ENCODE measurements around the gene VWA3A.

The VWA3A gene

GRCh38 chr16:22065252-22065651 lies 27.1 kb upstream of the VWA3A start:
- Histone ChIP-seq H3K27ac (ENCODE audit: low read depth, low read length) (no peak overlapping the region), H3K36me3 (ENCODE audit: control insufficient read depth, insufficient read depth, low read length) (no peaks in the 10 kb centered on the region), H3K4me1 (ENCODE audit: control insufficient read depth, insufficient read depth, low read length) (peaks cover 5% of the 10 kb centered on the region; the same call in 1 of the 2 replicates), H3K4me3 (ENCODE audit: low read depth, low read length) (no peak overlapping the region), H3K27me3 (ENCODE audit: control insufficient read depth, insufficient read depth, low read length) (no peaks in the 10 kb centered on the region), H3K9ac (ENCODE audit: low read length) (no peak overlapping the region), H3K9me3 (ENCODE audit: control insufficient read depth, insufficient read depth, low read depth, low read length) (peaks cover 13% of the 10 kb centered on the region)

DNA sequence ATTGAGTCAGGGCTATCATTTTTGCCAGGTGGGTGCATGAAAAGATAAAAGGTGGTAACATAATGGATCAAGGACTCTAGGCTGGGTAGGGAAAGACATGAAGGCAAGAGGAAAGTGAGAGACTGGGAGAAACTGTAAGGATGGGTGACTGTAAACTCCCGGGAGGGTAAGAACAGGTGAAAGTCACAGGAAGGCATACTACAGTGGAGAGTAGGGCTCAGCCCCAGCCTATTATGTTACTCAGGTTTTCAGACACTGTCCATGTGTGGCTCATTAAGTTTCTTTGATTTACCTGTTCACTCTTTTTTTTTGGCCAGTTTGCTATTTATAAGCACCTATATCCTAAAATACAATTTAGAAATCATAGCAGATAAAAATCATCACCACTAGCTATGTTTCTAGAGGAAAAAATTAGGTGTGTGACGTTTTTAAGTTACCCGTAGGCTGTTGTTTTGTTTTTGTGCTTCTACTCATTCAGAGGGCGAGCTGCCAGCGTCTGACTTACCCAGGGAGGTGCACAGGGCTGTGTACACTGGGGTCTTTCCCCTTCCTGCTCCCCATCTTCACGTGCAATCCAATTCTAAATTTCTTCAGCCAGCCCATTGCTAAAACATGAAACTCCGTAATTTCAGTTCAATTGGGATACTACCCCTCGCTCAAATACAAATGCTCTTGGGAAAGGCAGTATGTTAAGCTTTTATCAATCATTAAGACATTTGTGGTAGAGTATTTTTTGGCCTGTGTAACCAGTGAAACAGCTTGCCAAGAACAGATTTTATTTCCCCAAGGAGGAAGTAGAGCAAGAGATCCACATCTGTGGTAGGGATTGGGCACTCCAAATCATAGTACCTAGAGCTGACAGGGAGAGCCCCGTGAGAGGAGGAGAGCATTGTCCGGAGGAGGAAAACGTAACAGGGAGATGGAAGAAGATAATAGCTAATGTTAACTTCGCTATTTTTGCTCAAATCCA lies 21.7 kb upstream of the VWA3A start:
- Histone ChIP-seq H3K4me3 (ENCODE audit: low read depth, low read length) (no peak overlapping the region), H3K9ac (ENCODE audit: low read length) (no peak overlapping the region), H3K36me3 (ENCODE audit: control insufficient read depth, insufficient read depth, low read length) (no peaks in the 10 kb centered on the region), H3K27me3 (ENCODE audit: control insufficient read depth, insufficient read depth, low read length) (no peaks in the 10 kb centered on the region), H3K9me3 (ENCODE audit: control insufficient read depth, insufficient read depth, low read depth, low read length) (peaks cover 13% of the 10 kb centered on the region), H3K27ac (ENCODE audit: low read depth, low read length) (no peak overlapping the region), H3K4me1 (ENCODE audit: control insufficient read depth, insufficient read depth, low read length) (no peaks in the 10 kb centered on the region)

GRCh38 chr16:22071331-22071910 lies 20.9 kb upstream of the VWA3A start:
- no peaks in the 10 kb centered on the region for H3K36me3 ChIP-seq (ENCODE audit: control insufficient read depth, insufficient read depth, low read length)
- no peaks in the 10 kb centered on the region for H3K4me1 ChIP-seq (ENCODE audit: control insufficient read depth, insufficient read depth, low read length)
- H3K4me3 ChIP-seq (ENCODE audit: low read depth, low read length) = no peak overlapping the region
- peaks cover 9% of the 10 kb centered on the region for H3K9me3 ChIP-seq (ENCODE audit: control insufficient read depth, insufficient read depth, low read depth, low read length)
- H3K9ac ChIP-seq (ENCODE audit: low read length) = no peak overlapping the region
- H3K27me3 ChIP-seq (ENCODE audit: control insufficient read depth, insufficient read depth, low read length) = no peaks in the 10 kb centered on the region
- H3K27ac ChIP-seq (ENCODE audit: low read depth, low read length) = no peak overlapping the region

DNA sequence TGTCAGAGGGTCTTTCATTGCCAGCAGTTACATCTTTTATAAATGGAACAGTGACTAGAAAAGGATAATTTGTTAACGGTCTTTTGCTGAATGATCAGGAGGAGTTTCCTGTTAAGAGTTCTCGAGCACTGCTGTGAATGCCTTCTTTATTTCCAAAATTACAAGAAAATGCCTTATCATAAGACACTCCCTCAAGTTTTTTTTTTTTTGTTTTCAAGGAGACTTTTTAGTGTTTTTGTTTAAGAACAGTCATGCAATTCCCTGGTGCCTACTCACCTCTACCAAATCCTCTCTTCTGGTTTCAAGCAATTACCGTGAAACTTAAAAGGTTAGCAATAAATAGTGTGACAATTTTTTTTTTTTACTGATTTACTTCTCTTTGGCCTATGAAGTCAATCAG lies 19.0 kb upstream of the VWA3A start:
- H3K9me3 ChIP-seq (ENCODE audit: control insufficient read depth, insufficient read depth, low read depth, low read length) = no peaks in the 10 kb centered on the region
- no peaks in the 10 kb centered on the region for H3K27me3 ChIP-seq (ENCODE audit: control insufficient read depth, insufficient read depth, low read length)
- no peaks in the 10 kb centered on the region for H3K4me1 ChIP-seq (ENCODE audit: control insufficient read depth, insufficient read depth, low read length)
- no peak overlapping the region for H3K9ac ChIP-seq (ENCODE audit: low read length)
- no peak overlapping the region for H3K27ac ChIP-seq (ENCODE audit: low read depth, low read length)
- no peak overlapping the region for H3K4me3 ChIP-seq (ENCODE audit: low read depth, low read length)
- H3K36me3 ChIP-seq (ENCODE audit: control insufficient read depth, insufficient read depth, low read length) = no peaks in the 10 kb centered on the region

GRCh38 chr16:22075043-22075757 lies 17.1 kb upstream of the VWA3A start:
- H3K9me3 ChIP-seq (ENCODE audit: control insufficient read depth, insufficient read depth, low read depth, low read length) = no peaks in the 10 kb centered on the region
- H3K9ac ChIP-seq (ENCODE audit: low read length) = no peak overlapping the region
- H3K36me3 ChIP-seq (ENCODE audit: control insufficient read depth, insufficient read depth, low read length) = no peaks in the 10 kb centered on the region
- H3K4me1 ChIP-seq (ENCODE audit: control insufficient read depth, insufficient read depth, low read length) = no peaks in the 10 kb centered on the region
- H3K27ac ChIP-seq (ENCODE audit: low read depth, low read length) = no peak overlapping the region
- no peaks in the 10 kb centered on the region for H3K27me3 ChIP-seq (ENCODE audit: control insufficient read depth, insufficient read depth, low read length)
- H3K4me3 ChIP-seq (ENCODE audit: low read depth, low read length) = no peak overlapping the region

DNA sequence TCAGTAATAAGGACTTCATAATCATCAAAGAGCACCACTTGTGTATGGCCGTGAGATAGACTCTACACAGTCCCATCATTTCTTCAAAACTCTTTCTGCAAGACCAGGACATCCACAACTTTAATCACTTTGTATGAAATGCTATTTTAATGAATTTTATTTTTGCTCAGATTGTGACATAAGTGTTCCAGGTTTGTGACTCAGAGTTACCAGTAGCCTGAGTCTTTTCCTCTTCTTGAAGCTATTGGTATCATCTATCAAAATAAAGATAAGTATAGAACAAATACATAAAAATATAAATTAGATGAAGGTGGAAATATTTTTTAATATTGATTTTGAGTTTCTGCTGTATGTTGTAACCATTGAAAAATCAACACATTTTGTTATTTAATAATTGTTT lies 16.6 kb upstream of the VWA3A start:
- H3K36me3 ChIP-seq (ENCODE audit: control insufficient read depth, insufficient read depth, low read length) = no peaks in the 10 kb centered on the region
- H3K27ac ChIP-seq (ENCODE audit: low read depth, low read length) = no peak overlapping the region

GRCh38 chr16:22077700-22078313 lies 14.5 kb upstream of the VWA3A start:
- Histone ChIP-seq H3K4me3 (ENCODE audit: low read depth, low read length) (no peak overlapping the region), H3K27ac (ENCODE audit: low read depth, low read length) (no peak overlapping the region), H3K36me3 (ENCODE audit: control insufficient read depth, insufficient read depth, low read length) (no peaks in the 10 kb centered on the region), H3K4me1 (ENCODE audit: control insufficient read depth, insufficient read depth, low read length) (no peaks in the 10 kb centered on the region), H3K9me3 (ENCODE audit: control insufficient read depth, insufficient read depth, low read depth, low read length) (no peaks in the 10 kb centered on the region), H3K9ac (ENCODE audit: low read length) (no peak overlapping the region), H3K27me3 (ENCODE audit: control insufficient read depth, insufficient read depth, low read length) (no peaks in the 10 kb centered on the region)

More for the DNA sequence above, 16.6 kb upstream of the VWA3A start:
- H3K9me3 ChIP-seq (ENCODE audit: control insufficient read depth, insufficient read depth, low read depth, low read length) = no peaks in the 10 kb centered on the region
- no peaks in the 10 kb centered on the region for H3K4me1 ChIP-seq (ENCODE audit: control insufficient read depth, insufficient read depth, low read length)
- no peak overlapping the region for H3K4me3 ChIP-seq (ENCODE audit: low read depth, low read length)
- no peaks in the 10 kb centered on the region for H3K27me3 ChIP-seq (ENCODE audit: control insufficient read depth, insufficient read depth, low read length)
- no peak overlapping the region for H3K9ac ChIP-seq (ENCODE audit: low read length)

- no peaks in the 10 kb centered on the region for H3K27me3 ChIP-seq (ENCODE audit: control insufficient read depth, insufficient read depth, low read length)
- no peaks in the 10 kb centered on the region for H3K4me1 ChIP-seq (ENCODE audit: control insufficient read depth, insufficient read depth, low read length)
- H3K36me3 ChIP-seq (ENCODE audit: control insufficient read depth, insufficient read depth, low read length) = no peaks in the 10 kb centered on the region
- no peak overlapping the region for H3K4me3 ChIP-seq (ENCODE audit: low read depth, low read length)
- no peaks in the 10 kb centered on the region for H3K9me3 ChIP-seq (ENCODE audit: control insufficient read depth, insufficient read depth, low read depth, low read length)
- no peak overlapping the region for H3K27ac ChIP-seq (ENCODE audit: low read depth, low read length)
- no peak overlapping the region for H3K9ac ChIP-seq (ENCODE audit: low read length)
These were observed 13.7 kb upstream of the VWA3A start for GRCh38 chr16:22078656-22079055.

GRCh38 chr16:22081050-22081449 lies 11.3 kb upstream of the VWA3A start:
- no peaks in the 10 kb centered on the region for H3K36me3 ChIP-seq (ENCODE audit: control insufficient read depth, insufficient read depth, low read length)
- H3K4me1 ChIP-seq (ENCODE audit: control insufficient read depth, insufficient read depth, low read length) = no peaks in the 10 kb centered on the region

DNA sequence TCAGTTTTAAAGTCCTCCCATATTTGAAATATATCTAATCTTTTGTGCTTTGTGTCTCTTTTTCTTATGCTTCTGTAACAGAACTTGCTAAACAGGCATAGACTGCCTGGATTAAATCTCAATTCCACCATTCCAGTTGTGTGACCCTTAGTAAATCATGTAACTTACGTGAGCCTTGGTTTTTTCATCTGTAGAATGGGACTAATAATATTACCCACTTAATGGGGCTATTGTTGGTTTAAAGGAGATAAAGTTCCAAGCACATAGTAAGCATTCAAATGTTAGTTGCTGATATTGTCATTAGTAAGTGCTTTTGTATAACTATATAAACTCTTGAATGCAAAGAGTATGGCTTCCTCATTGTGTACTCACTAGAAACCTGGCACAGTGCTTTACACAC lies 5.9 kb upstream of the VWA3A start:
- no peaks in the 10 kb centered on the region for H3K27me3 ChIP-seq (ENCODE audit: control insufficient read depth, insufficient read depth, low read length)
- no peaks in the 10 kb centered on the region for H3K4me1 ChIP-seq (ENCODE audit: control insufficient read depth, insufficient read depth, low read length)
- H3K4me3 ChIP-seq (ENCODE audit: low read depth, low read length) = no peak overlapping the region
- H3K27ac ChIP-seq (ENCODE audit: low read depth, low read length) = no peak overlapping the region
- no peaks in the 10 kb centered on the region for H3K9me3 ChIP-seq (ENCODE audit: control insufficient read depth, insufficient read depth, low read depth, low read length)
- H3K9ac ChIP-seq (ENCODE audit: low read length) = no peak overlapping the region
- no peaks in the 10 kb centered on the region for H3K36me3 ChIP-seq (ENCODE audit: control insufficient read depth, insufficient read depth, low read length)

More at GRCh38 chr16:22081050-22081449, 11.3 kb upstream of the VWA3A start:
- no peaks in the 10 kb centered on the region for H3K9me3 ChIP-seq (ENCODE audit: control insufficient read depth, insufficient read depth, low read depth, low read length)
- H3K9ac ChIP-seq (ENCODE audit: low read length) = no peak overlapping the region
- H3K27ac ChIP-seq (ENCODE audit: low read depth, low read length) = no peak overlapping the region
- H3K4me3 ChIP-seq (ENCODE audit: low read depth, low read length) = no peak overlapping the region
- H3K27me3 ChIP-seq (ENCODE audit: control insufficient read depth, insufficient read depth, low read length) = no peaks in the 10 kb centered on the region

All from HUES6 (cell line).